Loucy (cell line): ENCODE measurements around the gene PKNOX2.

Experiments used
- H2AFZ ChIP-seq: fragments of 200-600 bp; sonication (generic); 2 replicates; pipeline ENCODE4 v1.6.0; 2016; ENCODE audit warnings: antibody characterized with exemption, mild to moderate bottlenecking, low read length, moderate library complexity
- H3F3A ChIP-seq: fragments of 200-600 bp; 2 replicates; pipeline ENCODE4 v1.6.0; 2016; ENCODE audit warnings: antibody characterized with exemption, low read depth, mild to moderate bottlenecking
- H3K27me3 ChIP-seq: fragments of 200-600 bp; sonication (generic); 2 replicates; pipeline ENCODE4 v1.6.1; 2014; ENCODE audit warnings: low read length, mild to moderate bottlenecking; ENCODE audit not compliant: insufficient read depth, poor library complexity, severe bottlenecking
- H3K36me3 ChIP-seq: fragments of 200-600 bp; sonication (generic); 2 replicates; pipeline ENCODE4 v1.6.1; 2016; ENCODE audit warnings: low read length; ENCODE audit not compliant: insufficient read depth
- H3K4me1 ChIP-seq: fragments of 200-600 bp; sonication (generic); 2 replicates; pipeline ENCODE4 v1.5.1; 2014; ENCODE audit warnings: low read length, mild to moderate bottlenecking; ENCODE audit not compliant: insufficient read depth, poor library complexity, severe bottlenecking
- H3K4me2 ChIP-seq: fragments of 200-600 bp; sonication (generic); 2 replicates; pipeline ENCODE4 v1.6.0; 2014; ENCODE audit warnings: antibody characterized with exemption, low read length, low read depth, mild to moderate bottlenecking; ENCODE audit not compliant: poor library complexity, severe bottlenecking
- H3K4me3 ChIP-seq: fragments of 200-600 bp; sonication (generic); 2 replicates; pipeline ENCODE4 v1.5.1; 2014; ENCODE audit warnings: low read length, mild to moderate bottlenecking, mixed read lengths; ENCODE audit not compliant: poor library complexity, severe bottlenecking
- H3K79me2 ChIP-seq: fragments of 200-600 bp; sonication (generic); 2 replicates; pipeline ENCODE4 v1.6.1; 2014; ENCODE audit warnings: low read length; ENCODE audit not compliant: insufficient read depth
- H3K9ac ChIP-seq: fragments of 200-600 bp; sonication (generic); 2 replicates; pipeline ENCODE4 v1.6.0; 2014; ENCODE audit warnings: mild to moderate bottlenecking, low read depth, low read length, moderate library complexity; ENCODE audit not compliant: poor library complexity, severe bottlenecking
- H3K9me2 ChIP-seq: fragments of 200-600 bp; sonication (generic); replicated peaks from 2 replicates; pipeline ENCODE4 v1.6.1; 2016; ENCODE audit warnings: low read depth, low read length, mixed read lengths
- H3K9me3 ChIP-seq: fragments of 200-600 bp; sonication (generic); 2 replicates; pipeline ENCODE4 v1.6.1; 2014; ENCODE audit warnings: mild to moderate bottlenecking, antibody characterized with exemption, low read length, low read depth; ENCODE audit not compliant: insufficient read depth
- H4K20me1 ChIP-seq: fragments of 200-600 bp; sonication (generic); 2 replicates; pipeline ENCODE4 v1.6.0; 2014; ENCODE audit warnings: antibody characterized with exemption, low read length, mild to moderate bottlenecking; ENCODE audit not compliant: insufficient read depth, poor library complexity, severe bottlenecking
- CTCF ChIP-seq: fragments of 200-600 bp; sonication (generic); conservative IDR thresholded peaks from 2 replicates; pipeline ENCODE4 v1.5.1; 2014; ENCODE audit warnings: mild to moderate bottlenecking, antibody characterized with exemption, low read length
- EZH2phosphoT487 ChIP-seq: fragments of 200-600 bp; IDR thresholded peaks from 2 replicates; pipeline ENCODE4 v1.6.1; 2018; ENCODE audit warnings: antibody characterized with exemption, mild to moderate bottlenecking, moderate library complexity, borderline replicate concordance

PKNOX2 gene

GRCh38 chr11:125374398-125374797 is 209.8 kb downstream of the PKNOX2 start:
- H3K9ac ChIP-seq = no peak overlapping the region
- H3K4me2 ChIP-seq = no peak overlapping the region
- no peaks in the 10 kb centered on the region for H3K4me1 ChIP-seq

GRCh38 chr11:125375146-125375545 is 210.6 kb downstream of the PKNOX2 start:
- no peaks in the 10 kb centered on the region for H4K20me1 ChIP-seq
- no peaks in the 10 kb centered on the region for H3K36me3 ChIP-seq
- H3K79me2 ChIP-seq = no peaks in the 10 kb centered on the region
- no peaks in the 10 kb centered on the region for H3F3A ChIP-seq
- H3K9ac ChIP-seq = no peak overlapping the region
- H3K4me3 ChIP-seq = no peak overlapping the region
- no peaks in the 10 kb centered on the region for H3K9me2 ChIP-seq
- H3K4me2 ChIP-seq = no peak overlapping the region
- no peaks in the 10 kb centered on the region for H3K9me3 ChIP-seq
- no peaks in the 10 kb centered on the region for H3K4me1 ChIP-seq
- no peak for TF ChIP-seq EZH2phosphoT487
- TF ChIP-seq CTCF = no peak
- H2AFZ ChIP-seq = no peak overlapping the region
- no peaks in the 10 kb centered on the region for H3K27me3 ChIP-seq

More at GRCh38 chr11:125374398-125374797, 209.8 kb downstream of the PKNOX2 start:
- Histone ChIP-seq H2AFZ (no peak overlapping the region), H4K20me1 (no peaks in the 10 kb centered on the region), H3K9me3 (no peaks in the 10 kb centered on the region), H3K4me3 (no peak overlapping the region), H3F3A (no peaks in the 10 kb centered on the region), H3K9me2 (no peaks in the 10 kb centered on the region), H3K36me3 (no peaks in the 10 kb centered on the region), H3K27me3 (no peaks in the 10 kb centered on the region), H3K79me2 (no peaks in the 10 kb centered on the region)
- TF ChIP-seq CTCF (no peak), EZH2phosphoT487 (no peak)

GRCh38 chr11:125376117-125376516 is 211.6 kb downstream of the PKNOX2 start:
- Histone ChIP-seq H3K9me3 (no peaks in the 10 kb centered on the region), H3K79me2 (no peaks in the 10 kb centered on the region), H4K20me1 (no peaks in the 10 kb centered on the region), H3K4me1 (no peaks in the 10 kb centered on the region), H3K36me3 (no peaks in the 10 kb centered on the region), H3K9ac (no peak overlapping the region), H3K9me2 (no peaks in the 10 kb centered on the region), H2AFZ (no peak overlapping the region), H3F3A (no peaks in the 10 kb centered on the region), H3K4me3 (no peak overlapping the region), H3K27me3 (no peaks in the 10 kb centered on the region), H3K4me2 (no peak overlapping the region)
- no peak for TF ChIP-seq CTCF
- no peak for TF ChIP-seq EZH2phosphoT487
